Fibroblast of skin of left biceps (primary cell): ENCODE measurements around the gene AGPAT3.

Source experiments
- DNase-seq, 2 experiments: peaks; one replicate each; pipeline ENCODE4 v3.0.0-alpha.2; 2013; ENCODE audit warnings: low read depth in 2 of 2

Gene AGPAT3

GRCh38 chr21:44020551-44020950 lies 155.5 kb downstream of the AGPAT3 start:
- no peak for DNase-seq

GRCh38 chr21:44021064-44021463 lies 156.0 kb downstream of the AGPAT3 start:
- DNase-seq: no peak

GRCh38 chr21:44024257-44024656 lies 159.2 kb downstream of the AGPAT3 start:
- DNase-seq: no peak

- peak in 1 of 2 experiments; percentile 22 for DNase-seq
Measured at GRCh38 chr21:44024887-44025353, 159.9 kb downstream of the AGPAT3 start.

DNA sequence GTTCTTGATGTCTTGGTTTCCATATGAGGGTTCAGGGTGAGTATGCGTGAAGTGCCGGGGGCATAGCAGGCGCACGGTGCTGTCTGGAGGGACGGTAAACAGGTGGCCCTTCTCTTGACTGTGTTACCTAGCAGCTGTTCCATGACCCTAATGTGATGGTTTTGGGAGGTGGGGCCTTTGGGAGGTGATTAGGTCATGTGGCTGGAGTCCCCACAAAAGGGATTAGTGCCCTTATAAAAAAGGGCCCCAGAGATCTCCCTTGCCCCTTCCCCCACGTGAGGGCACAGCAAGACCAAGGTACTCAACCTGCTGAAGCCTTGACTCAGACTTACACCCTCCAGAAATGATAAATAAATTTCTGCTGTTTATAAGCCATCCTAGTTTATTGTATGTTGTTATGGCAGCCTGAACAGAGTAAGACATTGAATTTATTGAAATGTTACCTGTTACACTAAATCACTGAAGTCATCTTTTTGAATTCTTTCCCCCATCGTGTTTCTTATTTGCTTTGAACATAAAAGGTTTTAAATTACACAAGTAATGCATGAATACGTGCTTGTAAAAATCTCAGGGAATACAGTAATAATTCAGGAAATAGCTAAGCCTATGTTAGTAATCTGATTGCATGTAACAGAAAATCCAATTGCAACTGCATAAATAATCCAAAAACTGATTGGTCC lies 162.7 kb downstream of the AGPAT3 start:
- no peak for DNase-seq

- no peak for DNase-seq
Measured at GRCh38 chr21:44028287-44028659, 163.2 kb downstream of the AGPAT3 start.

- no peak for DNase-seq
Measured at GRCh38 chr21:44029460-44030087, 164.6 kb downstream of the AGPAT3 start.

- DNase-seq: no peak
Measured at GRCh38 chr21:44035244-44035643, 170.2 kb downstream of the AGPAT3 start.
